PC-3 (cell line): ENCODE results near the gene UBASH3B.

ENCODE experiments used
- EZH2 ChIP-seq: fragments of 300-600 bp; sonication (generic); IDR thresholded peaks from one replicate; pipeline ENCODE4 v1.6.1; 2017; ENCODE audit warnings: antibody characterized with exemption, mild to moderate bottlenecking, low read length; ENCODE audit not compliant: unreplicated experiment
- TF ChIP-seq, protein P1 (sequence below): fragments of 300-600 bp; sonication (generic); conservative IDR thresholded peaks from 2 replicates; pipeline ENCODE4 v1.5.1; 2017; ENCODE audit warnings: antibody characterized with exemption, low read depth, mild to moderate bottlenecking, low read length

DNA sequence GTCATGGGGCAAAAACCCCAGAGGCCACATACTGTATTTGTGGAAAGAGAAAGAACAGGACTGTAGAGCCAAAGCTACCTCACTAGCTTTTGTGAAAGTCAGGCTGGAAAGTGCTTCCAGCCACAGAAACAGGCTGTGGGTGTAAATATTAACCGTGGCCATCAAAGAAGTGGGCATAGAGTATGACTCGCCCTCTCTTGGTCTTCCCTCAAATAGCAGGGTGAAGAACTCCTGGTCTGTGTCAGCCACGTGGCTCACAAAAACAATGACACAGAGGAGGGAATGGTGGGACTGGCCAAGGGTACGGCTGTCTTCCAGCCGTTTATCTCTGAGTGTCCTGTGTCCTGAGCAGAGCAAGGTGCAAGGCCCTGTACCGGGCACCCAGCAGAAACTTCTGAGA lies 37.6 kb upstream of the UBASH3B start:
- TF ChIP-seq, protein P1, sequence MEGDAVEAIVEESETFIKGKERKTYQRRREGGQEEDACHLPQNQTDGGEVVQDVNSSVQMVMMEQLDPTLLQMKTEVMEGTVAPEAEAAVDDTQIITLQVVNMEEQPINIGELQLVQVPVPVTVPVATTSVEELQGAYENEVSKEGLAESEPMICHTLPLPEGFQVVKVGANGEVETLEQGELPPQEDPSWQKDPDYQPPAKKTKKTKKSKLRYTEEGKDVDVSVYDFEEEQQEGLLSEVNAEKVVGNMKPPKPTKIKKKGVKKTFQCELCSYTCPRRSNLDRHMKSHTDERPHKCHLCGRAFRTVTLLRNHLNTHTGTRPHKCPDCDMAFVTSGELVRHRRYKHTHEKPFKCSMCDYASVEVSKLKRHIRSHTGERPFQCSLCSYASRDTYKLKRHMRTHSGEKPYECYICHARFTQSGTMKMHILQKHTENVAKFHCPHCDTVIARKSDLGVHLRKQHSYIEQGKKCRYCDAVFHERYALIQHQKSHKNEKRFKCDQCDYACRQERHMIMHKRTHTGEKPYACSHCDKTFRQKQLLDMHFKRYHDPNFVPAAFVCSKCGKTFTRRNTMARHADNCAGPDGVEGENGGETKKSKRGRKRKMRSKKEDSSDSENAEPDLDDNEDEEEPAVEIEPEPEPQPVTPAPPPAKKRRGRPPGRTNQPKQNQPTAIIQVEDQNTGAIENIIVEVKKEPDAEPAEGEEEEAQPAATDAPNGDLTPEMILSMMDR, result no peak
- no peak for TF ChIP-seq EZH2
